GM12892 (cell line): ENCODE measurements around the gene PAPSS2.

ENCODE experiments used
- POLR2A ChIP-seq: IDR thresholded peaks from 2 replicates; pipeline ENCODE4 v1.6.1; 2011; ENCODE audit warnings: low read depth, low read length, control low read depth
- POLR2AphosphoS5 ChIP-seq: IDR thresholded peaks from 2 replicates; pipeline ENCODE4 v1.6.1; 2011; ENCODE audit warnings: low read depth, low read length, control low read depth

GRCh38 chr10:87692956-87693484 lies 33.3 kb downstream of the PAPSS2 start:
- TF ChIP-seq POLR2A (no peak), POLR2AphosphoS5 (no peak)
